ENCODE data around the gene TMBIM1.

TMBIM1 gene

GRCh38 chr2:218325566-218326160, 33.4 kb upstream of the TMBIM1 start:
- no peak overlapping the region for H3K4me3 ChIP-seq (ENCODE audit: low read depth, low read length, poor library complexity, severe bottlenecking)
- no peaks in the 10 kb centered on the region for H3K9me2 ChIP-seq (ENCODE audit: low read depth, low read length)
- H3K4me2 ChIP-seq (ENCODE audit: low read length), result no peak overlapping the region
- H3K9me3 ChIP-seq (ENCODE audit: low read length), result no peaks in the 10 kb centered on the region
- H3K4me1 ChIP-seq (ENCODE audit: insufficient read depth, low read length, severe bottlenecking), result peaks cover 21% of the 10 kb centered on the region
- no peak overlapping the region for H3K9ac ChIP-seq (ENCODE audit: low read length)
- H3K27ac ChIP-seq (ENCODE audit: low read depth, low read length, poor library complexity, severe bottlenecking), result no peak overlapping the region
- no peaks in the 10 kb centered on the region for H3K79me2 ChIP-seq (ENCODE audit: insufficient read depth, low read length)
- H2AFZ ChIP-seq (ENCODE audit: low read length), result no peak overlapping the region
- no peaks in the 10 kb centered on the region for H3K36me3 ChIP-seq (ENCODE audit: insufficient read depth, low read length)
- no peak for TF ChIP-seq EZH2 (IDR thresholded peaks at IDR 0.05; ENCODE audit: borderline replicate concordance, low read length)
- H3F3A ChIP-seq (ENCODE audit: insufficient read depth, low read length), result no peaks in the 10 kb centered on the region; the same call in 1 of the 2 replicates
- H3K27me3 ChIP-seq (ENCODE audit: insufficient read depth, low read length), result peaks cover 5% of the 10 kb centered on the region
- H4K20me1 ChIP-seq (ENCODE audit: insufficient read depth, low read length), result no peaks in the 10 kb centered on the region

GRCh38 chr2:218323526-218324472, 31.5 kb upstream of the TMBIM1 start:
- Histone ChIP-seq H4K20me1 (ENCODE audit: insufficient read depth, low read length) (no peaks in the 10 kb centered on the region), H3K9me2 (ENCODE audit: low read depth, low read length) (no peaks in the 10 kb centered on the region), H3K79me2 (ENCODE audit: insufficient read depth, low read length) (no peaks in the 10 kb centered on the region), H3F3A (ENCODE audit: insufficient read depth, low read length) (no peaks in the 10 kb centered on the region; the same call in 1 of the 2 replicates), H3K4me1 (ENCODE audit: insufficient read depth, low read length, severe bottlenecking) (peaks cover 22% of the 10 kb centered on the region), H3K4me3 (ENCODE audit: low read depth, low read length, poor library complexity, severe bottlenecking) (peak overlapping the region; percentile 64), H2AFZ (ENCODE audit: low read length) (no peak overlapping the region), H3K36me3 (ENCODE audit: insufficient read depth, low read length) (no peaks in the 10 kb centered on the region), H3K9me3 (ENCODE audit: low read length) (no peaks in the 10 kb centered on the region), H3K27me3 (ENCODE audit: insufficient read depth, low read length) (peaks cover 5% of the 10 kb centered on the region; the same call in 1 of the 2 replicates), H3K27ac (ENCODE audit: low read depth, low read length, poor library complexity, severe bottlenecking) (no peak overlapping the region), H3K4me2 (ENCODE audit: low read length) (peak overlapping the region; percentile 70), H3K9ac (ENCODE audit: low read length) (peak overlapping the region; percentile 21; the same call in 1 of the 2 replicates)
- TF ChIP-seq CTCF (IDR thresholded peaks at IDR 0.05; ENCODE audit: low read length) (no peak), EZH2 (IDR thresholded peaks at IDR 0.05; ENCODE audit: borderline replicate concordance, low read length) (no peak)

GRCh38 chr2:218322768-218323525, 30.6 kb upstream of the TMBIM1 start:
- Histone ChIP-seq H3K9me3 (ENCODE audit: low read length) (no peaks in the 10 kb centered on the region), H3K4me3 (ENCODE audit: low read depth, low read length, poor library complexity, severe bottlenecking) (peak overlapping the region; percentile 64), H3K4me2 (ENCODE audit: low read length) (peak overlapping the region; percentile 70), H3K27me3 (ENCODE audit: insufficient read depth, low read length) (peaks cover 5% of the 10 kb centered on the region; the same call in 1 of the 2 replicates), H3K4me1 (ENCODE audit: insufficient read depth, low read length, severe bottlenecking) (peaks cover 22% of the 10 kb centered on the region), H3K36me3 (ENCODE audit: insufficient read depth, low read length) (no peaks in the 10 kb centered on the region), H3K9ac (ENCODE audit: low read length) (peak overlapping the region; percentile 21; the same call in 1 of the 2 replicates), H2AFZ (ENCODE audit: low read length) (no peak overlapping the region), H4K20me1 (ENCODE audit: insufficient read depth, low read length) (no peaks in the 10 kb centered on the region), H3K27ac (ENCODE audit: low read depth, low read length, poor library complexity, severe bottlenecking) (no peak overlapping the region), H3F3A (ENCODE audit: insufficient read depth, low read length) (no peaks in the 10 kb centered on the region; the same call in 1 of the 2 replicates), H3K9me2 (ENCODE audit: low read depth, low read length) (no peaks in the 10 kb centered on the region), H3K79me2 (ENCODE audit: insufficient read depth, low read length) (no peaks in the 10 kb centered on the region)
- TF ChIP-seq CTCF (IDR thresholded peaks at IDR 0.05; ENCODE audit: low read length) (no peak), EZH2 (IDR thresholded peaks at IDR 0.05; ENCODE audit: borderline replicate concordance, low read length) (no peak)
